ENCODE results near the gene MCU.

MCU gene

DNA sequence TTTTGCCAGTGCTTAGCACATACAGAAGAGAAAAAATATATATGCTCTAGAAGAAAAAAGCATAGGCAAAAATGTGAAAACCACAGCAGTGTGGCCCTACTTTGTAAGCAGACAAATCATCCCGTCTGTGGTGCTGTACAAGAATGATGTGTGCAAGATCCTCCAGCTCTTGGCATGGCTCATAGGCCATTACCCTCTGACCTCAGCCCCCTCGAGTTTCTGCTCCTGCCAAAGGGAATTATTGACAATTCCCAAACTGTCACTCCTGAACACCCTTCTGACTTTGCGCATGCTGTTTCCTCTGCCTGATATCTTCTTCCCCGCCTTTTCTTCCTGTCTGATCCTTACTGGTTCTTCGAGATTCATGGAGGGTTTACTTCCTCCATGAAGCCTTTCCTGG lies 235.5 kb downstream of the MCU start:
- H3K9ac ChIP-seq (ENCODE audit: low read depth, low read length): no peak overlapping the region
- H3K27me3 ChIP-seq (ENCODE audit: insufficient read depth, low read length): no peaks in the 10 kb centered on the region
- no peaks in the 10 kb centered on the region for H3K36me3 ChIP-seq (ENCODE audit: insufficient read depth, low read length)
- H3K4me1 ChIP-seq (ENCODE audit: insufficient read depth, low read length): no peaks in the 10 kb centered on the region
- H3K27ac ChIP-seq (ENCODE audit: low read depth, low read length): no peak overlapping the region
- WGBS: 92% methylated on average over 5 of the region's 5 CpGs
- H3K9me3 ChIP-seq (ENCODE audit: insufficient read depth, low read depth, low read length): no peaks in the 10 kb centered on the region
- H3K4me3 ChIP-seq (ENCODE audit: low read length): no peak overlapping the region

GRCh38 chr10:72928798-72929197 lies 236.9 kb downstream of the MCU start:
- H3K4me1 ChIP-seq (ENCODE audit: insufficient read depth, low read length): no peaks in the 10 kb centered on the region

GRCh38 chr10:72930276-72930675 lies 238.3 kb downstream of the MCU start:
- 90% methylated on average over 2 of the region's 2 CpGs for WGBS
- no peaks in the 10 kb centered on the region for H3K27me3 ChIP-seq (ENCODE audit: insufficient read depth, low read length)
- H3K27ac ChIP-seq (ENCODE audit: low read depth, low read length): no peak overlapping the region
- no peaks in the 10 kb centered on the region for H3K4me1 ChIP-seq (ENCODE audit: insufficient read depth, low read length)
- H3K9ac ChIP-seq (ENCODE audit: low read depth, low read length): no peak overlapping the region
- no peaks in the 10 kb centered on the region for H3K36me3 ChIP-seq (ENCODE audit: insufficient read depth, low read length)
- no peak overlapping the region for H3K4me3 ChIP-seq (ENCODE audit: low read length)
- H3K9me3 ChIP-seq (ENCODE audit: insufficient read depth, low read depth, low read length): no peaks in the 10 kb centered on the region

More at GRCh38 chr10:72928798-72929197, 236.9 kb downstream of the MCU start:
- no peak overlapping the region for H3K27ac ChIP-seq (ENCODE audit: low read depth, low read length)
- H3K36me3 ChIP-seq (ENCODE audit: insufficient read depth, low read length): no peaks in the 10 kb centered on the region
- 94% methylated on average over 5 of the region's 5 CpGs for WGBS
- no peak overlapping the region for H3K9ac ChIP-seq (ENCODE audit: low read depth, low read length)
- H3K4me3 ChIP-seq (ENCODE audit: low read length): no peak overlapping the region
- H3K9me3 ChIP-seq (ENCODE audit: insufficient read depth, low read depth, low read length): no peaks in the 10 kb centered on the region
- H3K27me3 ChIP-seq (ENCODE audit: insufficient read depth, low read length): no peaks in the 10 kb centered on the region

GRCh38 chr10:72932259-72933015 lies 240.5 kb downstream of the MCU start:
- H3K4me3 ChIP-seq (ENCODE audit: low read length): no peak overlapping the region
- H3K36me3 ChIP-seq (ENCODE audit: insufficient read depth, low read length): no peaks in the 10 kb centered on the region
- no peaks in the 10 kb centered on the region for H3K9me3 ChIP-seq (ENCODE audit: insufficient read depth, low read depth, low read length)
- H3K9ac ChIP-seq (ENCODE audit: low read depth, low read length): no peak overlapping the region
- 94% methylated on average over 20 of the region's 20 CpGs for WGBS
- no peak overlapping the region for H3K27ac ChIP-seq (ENCODE audit: low read depth, low read length)
- no peaks in the 10 kb centered on the region for H3K27me3 ChIP-seq (ENCODE audit: insufficient read depth, low read length)
- H3K4me1 ChIP-seq (ENCODE audit: insufficient read depth, low read length): no peaks in the 10 kb centered on the region

DNA sequence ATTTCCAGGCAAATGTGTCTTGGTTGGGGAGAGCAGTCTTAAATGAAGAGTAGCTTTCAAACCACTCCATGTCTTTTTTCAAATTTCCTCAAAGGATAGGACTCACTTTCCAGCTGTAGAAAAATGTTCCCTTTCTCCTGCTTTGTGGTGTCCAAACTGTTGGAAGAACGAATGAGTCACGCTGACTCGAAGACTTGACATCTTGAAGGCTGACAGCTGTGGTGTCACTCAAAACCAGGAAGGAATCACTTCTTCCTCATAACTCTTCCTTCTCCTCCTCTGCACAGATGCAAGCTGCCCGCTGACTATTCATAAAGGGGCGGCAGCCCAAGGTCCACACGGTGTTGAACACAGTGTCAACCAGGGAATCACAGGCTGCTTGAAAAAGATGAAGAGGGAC lies 243.4 kb downstream of the MCU start:
- no peak overlapping the region for H3K27ac ChIP-seq (ENCODE audit: low read depth, low read length)
- no peaks in the 10 kb centered on the region for H3K27me3 ChIP-seq (ENCODE audit: insufficient read depth, low read length)
- H3K4me3 ChIP-seq (ENCODE audit: low read length): no peak overlapping the region
- no peaks in the 10 kb centered on the region for H3K4me1 ChIP-seq (ENCODE audit: insufficient read depth, low read length)
- WGBS: 96% methylated on average over 6 of the region's 6 CpGs
- no peaks in the 10 kb centered on the region for H3K36me3 ChIP-seq (ENCODE audit: insufficient read depth, low read length)
- no peaks in the 10 kb centered on the region for H3K9me3 ChIP-seq (ENCODE audit: insufficient read depth, low read depth, low read length)
- H3K9ac ChIP-seq (ENCODE audit: low read depth, low read length): no peak overlapping the region
